GM10248 (cell line): ENCODE data around the gene ZNF883.

ENCODE experiments used
- CTCF ChIA-PET: fragments of 300-600 bp; sonication (Branson Sonifier 250); formaldehyde crosslinking; extraction: SDS; loops from one replicate; lab custom pipeline; 2021; ENCODE audit warnings: antibody characterized with exemption; lab: Yijun Ruan, JAX
- POLR2A ChIA-PET: fragments of 350-650 bp; sonication (Branson Sonifier 250); formaldehyde crosslinking; extraction: SDS; loops from one replicate; lab custom pipeline; 2020; ENCODE audit warnings: antibody characterized with exemption; lab: Yijun Ruan, JAX
- DNase-seq: peaks from one replicate; pipeline ENCODE4 v3.0.0; 2012; ENCODE audit errors: extremely low spot score
- TF ChIP-seq, protein P1 (sequence below): IDR thresholded peaks from 2 replicates; pipeline ENCODE4 v1.5.1; 2012; ENCODE audit warnings: mild to moderate bottlenecking, low read depth; ENCODE audit errors: extremely low read depth, missing control alignments, control extremely low read depth

The ZNF883 gene

GRCh38 chr9:112925058-112925641 is 86.8 kb downstream of the ZNF883 start:
- CTCF ChIA-PET: interaction anchor here (1.4 to 3.1 kb wide), 2 partner anchors 9 to 187 kb away, joined by 5 to 12 read pairs; no protein-coding TSS in a partner anchor
- peak; percentile 21 for DNase-seq
- POLR2A ChIA-PET: no interaction called here
- TF ChIP-seq, protein P1, sequence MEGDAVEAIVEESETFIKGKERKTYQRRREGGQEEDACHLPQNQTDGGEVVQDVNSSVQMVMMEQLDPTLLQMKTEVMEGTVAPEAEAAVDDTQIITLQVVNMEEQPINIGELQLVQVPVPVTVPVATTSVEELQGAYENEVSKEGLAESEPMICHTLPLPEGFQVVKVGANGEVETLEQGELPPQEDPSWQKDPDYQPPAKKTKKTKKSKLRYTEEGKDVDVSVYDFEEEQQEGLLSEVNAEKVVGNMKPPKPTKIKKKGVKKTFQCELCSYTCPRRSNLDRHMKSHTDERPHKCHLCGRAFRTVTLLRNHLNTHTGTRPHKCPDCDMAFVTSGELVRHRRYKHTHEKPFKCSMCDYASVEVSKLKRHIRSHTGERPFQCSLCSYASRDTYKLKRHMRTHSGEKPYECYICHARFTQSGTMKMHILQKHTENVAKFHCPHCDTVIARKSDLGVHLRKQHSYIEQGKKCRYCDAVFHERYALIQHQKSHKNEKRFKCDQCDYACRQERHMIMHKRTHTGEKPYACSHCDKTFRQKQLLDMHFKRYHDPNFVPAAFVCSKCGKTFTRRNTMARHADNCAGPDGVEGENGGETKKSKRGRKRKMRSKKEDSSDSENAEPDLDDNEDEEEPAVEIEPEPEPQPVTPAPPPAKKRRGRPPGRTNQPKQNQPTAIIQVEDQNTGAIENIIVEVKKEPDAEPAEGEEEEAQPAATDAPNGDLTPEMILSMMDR: peak; percentile 48

- TF ChIP-seq, protein P1: peak; percentile 28
- ChIA-PET POLR2A (no interaction called here), CTCF (interaction anchor here (0.8 to 6.0 kb wide), 5 partner anchors 12 to 191 kb away, joined by 3 to 41 read pairs (median 4); no protein-coding TSS in a partner anchor)
- DNase-seq: no peak
These were observed 90.4 kb downstream of the ZNF883 start for GRCh38 chr9:112921549-112921948.

GRCh38 chr9:112917987-112918362 is 94.0 kb downstream of the ZNF883 start:
- POLR2A ChIA-PET: no interaction called here
- DNase-seq: no peak
- CTCF ChIA-PET: interaction anchor here (2.6 kb wide), 1 partner anchor 15 kb away, joined by 17 read pairs; no protein-coding TSS in a partner anchor
- TF ChIP-seq, protein P1: no peak

DNA sequence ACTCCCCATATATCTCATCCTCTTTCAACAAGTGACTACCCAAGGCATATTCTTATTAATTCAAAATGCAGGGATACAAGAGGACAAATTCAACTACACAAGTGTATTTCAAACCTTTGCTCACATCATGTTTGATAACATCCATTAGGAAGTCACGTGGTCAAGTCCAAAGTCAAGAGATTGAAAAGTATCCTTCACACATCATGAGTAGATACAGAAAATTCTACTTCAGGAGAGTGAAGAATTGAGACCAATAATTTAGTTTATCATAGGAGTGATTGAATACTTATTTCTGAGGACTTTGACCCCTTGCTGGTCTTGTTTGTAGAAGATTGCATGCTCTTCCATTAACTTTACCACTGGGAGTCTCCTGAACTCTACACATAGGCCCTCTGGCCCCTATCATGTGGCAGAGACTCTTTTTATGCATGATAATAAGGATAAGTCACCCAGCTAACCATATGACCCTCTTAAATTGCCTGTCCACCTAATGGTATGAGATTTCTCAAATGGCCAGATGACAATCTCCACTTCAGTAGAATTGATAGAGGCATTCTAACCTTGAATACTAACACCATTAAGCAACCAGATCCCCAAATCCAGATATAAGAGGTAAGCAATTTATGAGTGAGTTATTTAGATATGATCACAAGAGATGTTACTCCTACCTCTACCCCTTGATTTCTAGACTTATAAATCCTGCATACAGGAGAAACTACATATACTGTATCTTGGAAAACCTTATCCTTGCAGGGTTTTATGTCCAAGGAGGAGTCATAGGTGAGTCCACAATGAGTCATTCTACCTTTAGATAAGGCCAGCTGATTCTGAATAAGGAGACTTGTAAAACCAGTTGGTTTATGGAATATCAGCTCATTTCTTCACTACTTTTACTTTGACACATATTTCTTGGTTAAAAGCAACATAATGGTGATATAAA is 94.7 kb downstream of the ZNF883 start:
- CTCF ChIA-PET: interaction anchor here (1.1 to 2.6 kb wide), 3 partner anchors 14 to 195 kb away, joined by 3 to 17 read pairs (median 4); no protein-coding TSS in a partner anchor

GRCh38 chr9:112914524-112914923 is 97.5 kb downstream of the ZNF883 start:
- no peak for DNase-seq
- ChIA-PET CTCF (interaction anchor here (0.8 to 1.4 kb wide), 2 partner anchors 9 to 12 kb away, joined by 3 to 4 read pairs; no protein-coding TSS in a partner anchor), POLR2A (no interaction called here)
- TF ChIP-seq, protein P1: no peak

More for the DNA sequence above, 94.7 kb downstream of the ZNF883 start:
- POLR2A ChIA-PET: no interaction called here
- DNase-seq: no peak
- TF ChIP-seq, protein P1: no peak

- no peak for DNase-seq
- TF ChIP-seq, protein P1: no peak
- ChIA-PET CTCF (interaction anchor here (3.2 kb wide), 1 partner anchor 10 kb away, joined by 20 read pairs; no protein-coding TSS in a partner anchor), POLR2A (no interaction called here)
These were observed 98.7 kb downstream of the ZNF883 start for GRCh38 chr9:112913326-112913725.
